Measurements from ENCODE around the gene SND1.

The SND1 gene

GRCh38 chr7:127683776-127684681 lies 32.0 kb downstream of the SND1 start:
- DNase-seq (ENCODE audit: low read depth in 3 of 3) = no peak

- no peak for DNase-seq (ENCODE audit: low read depth in 3 of 3)
These were observed 37.3 kb downstream of the SND1 start for GRCh38 chr7:127689194-127689772.

- DNase-seq (ENCODE audit: low read depth in 3 of 3) = no peak
These were observed 38.3 kb downstream of the SND1 start for GRCh38 chr7:127690337-127690736.

GRCh38 chr7:127690806-127691205 lies 38.8 kb downstream of the SND1 start:
- DNase-seq (ENCODE audit: low read depth in 3 of 3) = no peak

GRCh38 chr7:127692200-127692599 lies 40.2 kb downstream of the SND1 start:
- no peak for DNase-seq (ENCODE audit: low read depth in 3 of 3)

DNA sequence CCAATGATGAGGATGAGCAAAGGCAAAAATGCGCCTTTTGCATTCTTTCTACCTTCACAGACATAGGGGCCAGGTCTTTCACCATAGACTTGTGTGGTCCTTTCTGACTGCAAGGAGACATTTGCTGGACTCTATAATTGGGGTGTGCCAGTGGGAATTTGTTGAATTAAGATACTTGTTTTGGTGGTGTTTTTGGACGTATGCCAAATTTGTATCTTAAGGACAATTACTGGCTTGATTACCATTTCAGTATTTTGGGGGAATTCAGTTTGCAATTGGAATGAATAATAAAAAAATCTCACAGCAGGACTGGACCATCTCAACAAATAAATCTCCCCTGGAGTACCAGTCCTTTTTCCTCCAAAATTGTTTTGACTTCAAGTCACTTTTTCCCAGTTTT lies 47.9 kb downstream of the SND1 start:
- DNase-seq (ENCODE audit: low read depth in 3 of 3) = no peak

DNA sequence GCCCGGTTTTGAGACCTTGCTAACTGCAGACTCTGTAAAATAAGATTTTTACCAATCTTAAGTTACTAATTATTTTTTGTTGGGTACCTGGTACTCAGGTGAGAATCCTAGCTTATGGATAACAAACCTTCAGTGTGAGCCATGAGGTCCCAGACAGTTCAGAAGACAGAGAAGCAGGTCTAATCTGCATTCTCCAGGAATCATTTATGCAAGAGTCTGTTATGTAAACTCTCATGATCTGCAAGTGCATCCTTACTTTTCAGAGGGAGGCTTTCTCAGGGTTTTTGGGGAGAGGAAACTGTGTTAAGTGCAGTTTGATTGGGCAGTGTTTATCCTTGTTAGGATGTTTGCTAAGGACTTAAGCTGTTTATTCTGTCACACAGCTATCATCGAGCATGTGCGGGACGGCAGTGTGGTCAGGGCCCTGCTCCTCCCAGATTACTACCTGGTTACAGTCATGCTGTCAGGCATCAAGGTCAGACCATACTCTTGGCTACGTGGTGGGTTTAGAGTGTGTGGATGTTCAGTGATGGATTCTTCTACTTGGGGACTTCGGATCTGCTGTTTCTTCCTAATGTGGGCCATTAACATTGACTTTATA lies 50.2 kb downstream of the SND1 start:
- no peak for DNase-seq (ENCODE audit: low read depth in 3 of 3)

DNA sequence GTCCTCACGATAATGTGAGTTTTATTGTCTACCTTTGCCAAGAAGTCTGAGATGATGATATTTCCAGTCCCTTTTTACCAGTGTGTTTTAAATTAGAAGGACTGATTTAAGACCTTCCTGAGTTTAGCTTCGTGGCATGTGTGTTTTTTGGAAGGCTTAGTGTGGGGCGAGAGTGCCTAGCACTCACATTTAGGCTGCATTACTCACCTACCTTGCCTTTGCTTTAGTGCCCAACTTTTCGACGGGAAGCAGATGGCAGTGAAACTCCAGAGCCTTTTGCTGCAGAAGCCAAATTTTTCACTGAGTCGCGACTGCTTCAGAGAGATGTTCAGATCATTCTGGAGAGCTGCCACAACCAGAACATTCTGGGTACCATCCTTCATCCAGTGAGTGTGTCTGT lies 50.9 kb downstream of the SND1 start:
- DNase-seq (ENCODE audit: low read depth in 3 of 3) = no peak

DNA sequence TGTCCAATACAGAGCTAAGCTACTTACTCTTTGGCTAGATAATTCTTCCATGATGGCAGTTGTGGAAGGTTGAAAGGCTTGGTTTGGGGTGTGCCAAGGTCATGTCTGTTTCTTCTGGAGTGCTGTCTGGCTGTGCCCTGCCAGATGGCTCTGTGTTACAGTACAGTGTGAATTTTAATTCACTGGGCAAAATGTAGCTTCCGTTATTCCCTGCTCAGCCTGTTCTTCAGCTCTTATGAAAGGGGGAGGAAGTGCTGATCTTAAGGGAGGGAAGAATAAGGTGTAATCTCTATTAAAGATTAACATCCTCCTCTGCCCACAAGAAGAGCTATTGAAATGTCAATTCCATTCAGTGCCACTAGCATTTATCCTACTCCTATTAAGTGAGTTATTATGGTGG lies 52.2 kb downstream of the SND1 start:
- no peak for DNase-seq (ENCODE audit: low read depth in 3 of 3)

- DNase-seq (ENCODE audit: low read depth in 3 of 3) = no peak
These were observed 53.5 kb downstream of the SND1 start for GRCh38 chr7:127705461-127705959.

- DNase-seq (ENCODE audit: low read depth in 3 of 3) = no peak
These were observed 54.8 kb downstream of the SND1 start for GRCh38 chr7:127706766-127707165.

DNA sequence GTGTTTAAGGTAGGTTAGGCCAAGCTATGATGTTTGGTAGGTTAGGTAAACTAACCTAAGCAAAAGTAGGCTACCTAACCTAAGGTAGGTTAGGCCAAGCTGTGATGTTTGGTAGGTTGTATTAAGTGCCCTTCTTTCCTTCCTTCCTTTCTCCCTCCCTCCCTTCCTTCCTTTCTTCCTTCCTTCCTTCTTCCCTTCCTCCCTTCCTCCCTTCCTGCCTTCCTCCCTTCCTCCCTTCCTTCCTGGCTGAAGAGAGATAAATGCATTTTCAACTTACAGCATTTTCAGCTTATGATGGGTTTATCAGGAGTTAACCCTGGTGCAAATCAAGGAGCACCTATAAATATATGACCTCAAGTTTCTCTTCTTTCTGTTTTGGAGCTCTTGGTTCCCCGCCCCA lies 56.2 kb downstream of the SND1 start:
- DNase-seq (ENCODE audit: low read depth in 3 of 3) = no peak

GRCh38 chr7:127708788-127709187 lies 56.8 kb downstream of the SND1 start:
- DNase-seq (ENCODE audit: low read depth in 3 of 3) = peak; percentile 26 to 59 (median 53)

DNA sequence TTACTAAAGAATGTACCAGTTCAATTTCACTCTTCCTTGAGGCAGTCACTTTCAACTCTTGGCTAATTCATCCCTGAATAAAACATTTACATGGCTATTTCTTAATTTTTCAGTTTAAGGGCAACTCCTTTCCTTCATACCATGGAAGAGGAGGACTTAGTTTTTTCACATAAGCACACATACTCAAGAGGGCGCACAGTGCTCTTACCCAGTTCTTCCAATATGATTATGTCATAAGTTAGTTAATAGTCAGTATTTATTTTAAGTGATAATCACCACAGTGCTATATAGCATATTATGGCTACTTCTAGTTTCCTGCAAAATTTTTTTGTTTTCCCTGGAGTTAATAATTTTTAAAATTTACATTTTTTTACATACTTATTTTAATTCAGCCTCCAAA lies 58.6 kb downstream of the SND1 start:
- no peak for DNase-seq (ENCODE audit: low read depth in 3 of 3)

DNA sequence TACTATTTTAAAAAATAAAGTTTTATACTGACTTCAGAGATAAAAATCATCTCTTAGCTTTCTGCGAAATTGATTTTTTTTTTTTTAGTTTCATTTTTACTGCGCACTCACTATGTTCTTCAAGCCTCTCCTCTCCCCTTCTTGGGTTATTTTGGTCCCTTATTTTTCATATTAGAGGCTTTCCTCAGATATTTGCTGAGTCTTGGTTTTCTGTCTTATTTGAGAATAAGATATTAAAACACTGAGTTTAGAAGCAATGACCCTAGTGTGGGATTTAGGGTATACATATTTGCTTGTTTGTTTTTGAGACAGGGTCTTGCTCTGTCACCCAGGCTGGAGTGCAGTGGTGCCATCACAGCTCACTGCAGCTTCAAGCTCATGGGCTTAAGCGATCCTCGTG lies 59.9 kb downstream of the SND1 start:
- no peak for DNase-seq (ENCODE audit: low read depth in 3 of 3)

- no peak for DNase-seq (ENCODE audit: low read depth in 3 of 3)
These were observed 61.0 kb downstream of the SND1 start for GRCh38 chr7:127713006-127713405.

- no peak for DNase-seq (ENCODE audit: low read depth in 3 of 3)
These were observed 61.8 kb downstream of the SND1 start for GRCh38 chr7:127713758-127714157.

GRCh38 chr7:127715272-127715671 lies 63.3 kb downstream of the SND1 start:
- DNase-seq (ENCODE audit: low read depth in 3 of 3) = no peak

GRCh38 chr7:127715901-127716300 lies 63.9 kb downstream of the SND1 start:
- no peak for DNase-seq (ENCODE audit: low read depth in 3 of 3)

GRCh38 chr7:127717502-127718339 lies 65.7 kb downstream of the SND1 start:
- no peak for DNase-seq (ENCODE audit: low read depth in 3 of 3)

GRCh38 chr7:127718340-127718679 lies 66.3 kb downstream of the SND1 start:
- DNase-seq (ENCODE audit: low read depth in 3 of 3) = no peak

DNA sequence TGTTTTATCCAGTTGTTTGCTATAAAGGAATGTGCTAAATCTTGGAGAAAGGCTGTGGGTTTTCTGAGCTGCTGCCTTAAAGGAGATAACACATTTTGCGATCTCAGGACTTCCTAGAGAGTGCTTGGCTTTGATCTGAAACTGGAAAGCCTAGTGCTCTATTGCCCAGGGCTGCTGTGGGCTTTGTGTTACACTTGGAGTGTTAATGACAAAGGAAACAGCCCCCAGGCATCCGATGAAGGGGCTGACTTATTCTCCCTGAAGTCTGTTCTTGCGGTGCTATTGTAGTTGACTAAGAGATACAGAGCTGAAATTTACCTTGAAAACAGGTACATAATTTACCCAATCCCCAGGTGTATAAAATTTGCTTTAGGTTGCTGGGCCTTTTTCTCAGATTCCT lies 74.5 kb downstream of the SND1 start:
- DNase-seq (ENCODE audit: low read depth in 3 of 3) = no peak
